ENCODE results near the gene CEP162. TPM values are rescaled to one million over a fixed set of nuclear protein-coding genes. Genes with fewer than 3 reads are reported as not detected.
"Not testable (repeated sequence)": the region's sequence is repeated elsewhere in the genome, so short reads cannot be mapped to it uniquely, and the experiment has no call there.

CEP162 gene
- total RNA-seq, 2 donors from 2014 or later: 8.0 to 8.5 TPM

GRCh38 chr6:84242265-84242664 lies 14.8 kb upstream of the CEP162 start:
- no peak for DNase-seq
- no peak for ATAC-seq
- intact Hi-C loops (cut with DNase I, micrococcal nuclease): no loop called here

- intact Hi-C loops (cut with DNase I, micrococcal nuclease): no loop called here
- DNase-seq (no peak), ATAC-seq (no peak)
Observed at GRCh38 chr6:84228198-84228543, 728 bp upstream of the CEP162 start.

- intact Hi-C loops (cut with DNase I, micrococcal nuclease): no loop called here
- DNase-seq: no peak
- peak; percentile 22 for ATAC-seq
Observed at GRCh38 chr6:84227044-84227433, 404 bp downstream of the CEP162 start.

GRCh38 chr6:84224251-84224650 lies 3.2 kb downstream of the CEP162 start:
- ATAC-seq (no peak), DNase-seq (no peak)
- intact Hi-C loops (cut with DNase I, micrococcal nuclease): loop anchor here in 1 of 2 donors (5.0 kb wide), 1 partner anchor 342 kb away; no protein-coding TSS in a partner anchor

- ATAC-seq, DNase-seq: not testable (repeated sequence)
- intact Hi-C loops (cut with DNase I, micrococcal nuclease): loop anchor here in 1 of 2 donors (5.0 kb wide), 1 partner anchor 341 kb away; no protein-coding TSS in a partner anchor
Observed at GRCh38 chr6:84223608-84224007, 3.8 kb downstream of the CEP162 start.

GRCh38 chr6:84222426-84222825 lies 5.0 kb downstream of the CEP162 start:
- DNase-seq (no peak), ATAC-seq (no peak)
- intact Hi-C loops (cut with DNase I, micrococcal nuclease): loop anchor here in 1 of 2 donors (5.0 kb wide), 1 partner anchor 340 kb away; no protein-coding TSS in a partner anchor

- ATAC-seq (no peak), DNase-seq (no peak)
- intact Hi-C loops (cut with DNase I, micrococcal nuclease): loop anchor here in 1 of 2 donors (5.0 kb wide), 1 partner anchor 339 kb away; no protein-coding TSS in a partner anchor
Observed at GRCh38 chr6:84220809-84221409, 6.5 kb downstream of the CEP162 start.

- DNase-seq (no peak), ATAC-seq (no peak)
- intact Hi-C loops (cut with DNase I, micrococcal nuclease): no loop called here
Observed at GRCh38 chr6:84218091-84218490, 9.4 kb downstream of the CEP162 start.

- intact Hi-C loops (cut with DNase I, micrococcal nuclease): no loop called here
- ATAC-seq (no peak), DNase-seq (no peak)
Observed at GRCh38 chr6:84213217-84213616, 14.2 kb downstream of the CEP162 start.

- ATAC-seq: no peak
- intact Hi-C loops (cut with DNase I, micrococcal nuclease): no loop called here
- no peak for DNase-seq
Observed at GRCh38 chr6:84204011-84204410, 23.4 kb downstream of the CEP162 start.

- DNase-seq: peak in 1 of 2 donors; percentile 6
- ATAC-seq; intact Hi-C loops (cut with DNase I, micrococcal nuclease): not testable (repeated sequence)
Observed at GRCh38 chr6:84199987-84200386, 27.5 kb downstream of the CEP162 start.

- no peak for ATAC-seq
- intact Hi-C loops (cut with DNase I, micrococcal nuclease): no loop called here
Observed at GRCh38 chr6:84197708-84198107, 29.7 kb downstream of the CEP162 start.

GRCh38 chr6:84193114-84193708 lies 34.2 kb downstream of the CEP162 start:
- no peak for DNase-seq
- no peak for ATAC-seq
- intact Hi-C loops (cut with DNase I, micrococcal nuclease): no loop called here

More at GRCh38 chr6:84197708-84198107, 29.7 kb downstream of the CEP162 start:
- no peak for DNase-seq

GRCh38 chr6:84191802-84192201 lies 35.6 kb downstream of the CEP162 start:
- intact Hi-C loops (cut with DNase I, micrococcal nuclease): no loop called here
- no peak for DNase-seq

GRCh38 chr6:84189356-84189755 lies 38.1 kb downstream of the CEP162 start:
- ATAC-seq; DNase-seq; intact Hi-C loops (cut with DNase I, micrococcal nuclease): not testable (repeated sequence)

More at GRCh38 chr6:84191802-84192201, 35.6 kb downstream of the CEP162 start:
- ATAC-seq: no peak

- intact Hi-C loops (cut with DNase I, micrococcal nuclease): no loop called here
- ATAC-seq: no peak
Observed at GRCh38 chr6:84183430-84183829, 44.0 kb downstream of the CEP162 start.

GRCh38 chr6:84182001-84182400 lies 45.4 kb downstream of the CEP162 start:
- DNase-seq (no peak), ATAC-seq (no peak)
- intact Hi-C loops (cut with DNase I, micrococcal nuclease): no loop called here

More at GRCh38 chr6:84183430-84183829, 44.0 kb downstream of the CEP162 start:
- no peak for DNase-seq

GRCh38 chr6:84177241-84177640 lies 50.2 kb downstream of the CEP162 start:
- ATAC-seq: no peak
- intact Hi-C loops (cut with DNase I, micrococcal nuclease): no loop called here
- DNase-seq: peak in 1 of 2 donors; percentile 15

GRCh38 chr6:84172574-84172973 lies 54.9 kb downstream of the CEP162 start:
- ATAC-seq: no peak
- DNase-seq: no peak
- intact Hi-C loops (cut with DNase I, micrococcal nuclease): no loop called here

- intact Hi-C loops (cut with DNase I, micrococcal nuclease): no loop called here
- ATAC-seq (no peak), DNase-seq (no peak)
Observed at GRCh38 chr6:84172080-84172479, 55.4 kb downstream of the CEP162 start.

All from left colon (tissue), 2 donors.